Measurements from ENCODE around the gene PRAMEF15. TPM values are rescaled to one million over a fixed set of nuclear protein-coding genes. Genes with fewer than 3 reads are reported as not detected.
"Not testable (repeated sequence)": the region's sequence is repeated elsewhere in the genome, so short reads cannot be mapped to it uniquely, and the experiment has no call there.

Gene PRAMEF15
- total RNA-seq, 2 experiments from 2014 or later, result not detected

- DNase-seq; H3K27me3 Mint-ChIP-seq; CTCF ChIA-PET; ATAC-seq; H3K36me3 Mint-ChIP-seq; H3K4me3 Mint-ChIP-seq; H3K9me3 Mint-ChIP-seq (ENCODE audit: low read depth); H3K4me1 Mint-ChIP-seq; H3K27ac Mint-ChIP-seq: not testable (repeated sequence)
Measured at GRCh38 chr1:13362364-13362763, 47.0 kb downstream of the PRAMEF15 start.

- CTCF ChIA-PET, result not testable (repeated sequence)
Measured at GRCh38 chr1:13364928-13365327, 49.5 kb downstream of the PRAMEF15 start.

GRCh38 chr1:13366536-13366935, 51.2 kb downstream of the PRAMEF15 start:
- ATAC-seq; H3K27ac Mint-ChIP-seq; H3K36me3 Mint-ChIP-seq; H3K9me3 Mint-ChIP-seq (ENCODE audit: low read depth); H3K4me1 Mint-ChIP-seq; CTCF ChIA-PET; DNase-seq; H3K27me3 Mint-ChIP-seq; H3K4me3 Mint-ChIP-seq: not testable (repeated sequence)

More at GRCh38 chr1:13364928-13365327, 49.5 kb downstream of the PRAMEF15 start:
- not testable (repeated sequence) for H3K36me3 Mint-ChIP-seq; DNase-seq; H3K4me3 Mint-ChIP-seq; H3K4me1 Mint-ChIP-seq; H3K27me3 Mint-ChIP-seq; H3K27ac Mint-ChIP-seq; ATAC-seq; H3K9me3 Mint-ChIP-seq (ENCODE audit: low read depth)

GRCh38 chr1:13368544-13368943, 53.2 kb downstream of the PRAMEF15 start:
- H3K9me3 Mint-ChIP-seq (ENCODE audit: low read depth); H3K36me3 Mint-ChIP-seq; CTCF ChIA-PET; H3K4me1 Mint-ChIP-seq; H3K27ac Mint-ChIP-seq; H3K4me3 Mint-ChIP-seq; H3K27me3 Mint-ChIP-seq; ATAC-seq: not testable (repeated sequence)
- peak; percentile 48 for DNase-seq

Other genes starting within 250 kb of the PRAMEF15 start
- gene PRAMEF25, start 244.8 kb upstream of the PRAMEF15 start, total RNA-seq, result not detected
- not detected for gene HNRNPCL2, start 198.7 kb upstream of the PRAMEF15 start, total RNA-seq
- not detected for gene PRAMEF26, start 159.6 kb upstream of the PRAMEF15 start, total RNA-seq
- not detected for gene HNRNPCL4, start 149.9 kb upstream of the PRAMEF15 start, total RNA-seq
- gene PRAMEF9, start 143.7 kb upstream of the PRAMEF15 start, total RNA-seq, result not detected
- not detected for gene PRAMEF13, start 114.2 kb upstream of the PRAMEF15 start, total RNA-seq
- gene PRAMEF18, start 89.4 kb upstream of the PRAMEF15 start, total RNA-seq, result not detected
- not detected for gene PRAMEF5, start 61.4 kb upstream of the PRAMEF15 start, total RNA-seq
- not detected for gene PRAMEF8, start 30.4 kb upstream of the PRAMEF15 start, total RNA-seq
- not detected for gene PRAMEF33, start 12.0 kb upstream of the PRAMEF15 start, total RNA-seq
- not detected for gene PRAMEF14, start 31.6 kb downstream of the PRAMEF15 start, total RNA-seq
- not detected for gene PRAMEF19, start 56.4 kb downstream of the PRAMEF15 start, total RNA-seq
- gene PRAMEF17, start 74.1 kb downstream of the PRAMEF15 start, total RNA-seq, result not detected
- not detected for gene PRAMEF20, start 94.9 kb downstream of the PRAMEF15 start, total RNA-seq
- not detected for gene LRRC38, start 198.4 kb downstream of the PRAMEF15 start, total RNA-seq

Measured in activated CD8-positive, alpha-beta memory T cell treated with anti-CD3 and anti-CD28 coated beads, Interleukin-2, amount 10 ng/mL, durations not matched to agents 7 days and 5 days (primary cell).